HCT116 (cell line): ENCODE measurements around the gene TTYH2. TPM values are rescaled to one million over a fixed set of nuclear protein-coding genes. Genes with fewer than 3 reads are reported as not detected.

Experiments
- ATAC-seq: fragments of 200-7000 bp; cut with Tn5 transposase; 2 replicates; pipeline ENCODE4 v1.9.1; 2020; ENCODE audit warnings: mild to moderate bottlenecking, moderate library complexity
- BruUV-seq: library from RNA; stranded (reverse); fragments of 400-500 nt; replicated peaks from 2 replicates; lab custom pipeline; 2021; lab: Mats Ljungman, UMichigan
- CTCF ChIA-PET: fragments of 300-600 bp; sonication (Branson Sonifier 250); formaldehyde crosslinking; loops from one replicate; lab custom pipeline; 2021; ENCODE audit warnings: antibody characterized with exemption; lab: Charles Lee
- POLR2A ChIA-PET: fragments of 300-600, 350-600 bp; sonication (Branson Sonifier 250); formaldehyde crosslinking; loops from one replicate; lab custom pipeline; 2021; ENCODE audit warnings: antibody characterized with exemption; lab: Charles Lee
- RAD21 ChIA-PET, 2 experiments: fragments of 300-600 bp; sonication (Branson Sonifier 250); formaldehyde crosslinking; loops; one replicate each; lab custom pipeline; 2023; ENCODE audit warnings: low total read pairs in 2 of 2; ENCODE audit not compliant: uncharacterized antibody in 2 of 2, unreplicated experiment in 2 of 2, low non-redundant PET in 1 of 2; lab: Charles Lee
- DNase-seq: peaks from one replicate; pipeline ENCODE4 v3.0.0-alpha.2; 2010; ENCODE audit warnings: low read depth, low spot score
- H2AFZ ChIP-seq: fragments of 200-600 bp; shearing (Covaris generic), sonication (generic); 2 replicates; pipeline ENCODE4 v1.6.1; 2017; ENCODE audit warnings: low read depth, mixed run types, mixed read lengths, antibody characterized with exemption, low read length; ENCODE audit not compliant: poor library complexity, severe bottlenecking
- H3K27ac ChIP-seq: 2 replicates; pipeline ENCODE4 v1.5.1; 2012; ENCODE audit warnings: low read depth, low read length
- H3K27me3 ChIP-seq: fragments of 200-600 bp; sonication (generic); 2 replicates; pipeline ENCODE4 v1.6.1; 2016; ENCODE audit warnings: mixed run types, low read length, mixed read lengths; ENCODE audit not compliant: insufficient read depth
- H3K36me3 ChIP-seq, 2 experiments: fragments of 200-500 bp in 1 of 2; fragments of 200-600 bp in 1 of 2; sonication (Bioruptor generic) in 1 of 2; sonication (generic) in 1 of 2; 2 replicates each; pipeline versions ENCODE4 v1.5.1 to v1.6.1; 2014 to 2016; ENCODE audit warnings: low read length in 2 of 2, inconsistent platforms in 1 of 2, mixed read lengths in 1 of 2, mixed run types in 1 of 2; ENCODE audit not compliant: insufficient read depth in 2 of 2, control insufficient read depth in 1 of 2
- H3K4me1 ChIP-seq, 2 experiments: fragments of 200-600 bp in 1 of 2; sonication (generic) in 1 of 2; 2 replicates each; pipeline versions ENCODE4 v1.5.1 to v1.6.1; 2012 to 2017; ENCODE audit warnings: low read length in 2 of 2, inconsistent platforms in 1 of 2, mild to moderate bottlenecking in 1 of 2, mixed read lengths in 1 of 2, mixed run types in 1 of 2, moderate library complexity in 1 of 2; ENCODE audit not compliant: insufficient read depth in 2 of 2, control insufficient read depth in 1 of 2
- H3K4me2 ChIP-seq: fragments of 200-600 bp; sonication (generic); 2 replicates; pipeline ENCODE4 v1.6.1; 2017; ENCODE audit warnings: mixed run types, low read length, mixed read lengths
- H3K4me3 ChIP-seq, 2 experiments: fragments of 200-600 bp in 1 of 2; sonication (generic) in 1 of 2; replicated peaks in 1 of 2; 2 replicates each; pipeline ENCODE4 v1.5.1; 2011 to 2016; ENCODE audit warnings: low read length in 2 of 2, control low read depth in 1 of 2, low read depth in 1 of 2, mild to moderate bottlenecking in 1 of 2, mixed read lengths in 1 of 2, mixed run types in 1 of 2
- H3K79me2 ChIP-seq: fragments of 200-600 bp; sonication (generic); 2 replicates; pipeline ENCODE4 v1.6.1; 2017; ENCODE audit warnings: mild to moderate bottlenecking, mixed run types, low read length, moderate library complexity, mixed read lengths; ENCODE audit not compliant: insufficient read depth
- H3K9ac ChIP-seq: fragments of 200-600 bp; sonication (generic); 2 replicates; pipeline ENCODE4 v1.6.1; 2016; ENCODE audit warnings: low read length, mixed read lengths
- H3K9me2 ChIP-seq: fragments of 200-600 bp; sonication (generic), shearing (Covaris generic); 2 replicates; pipeline ENCODE4 v1.6.1; 2017; ENCODE audit warnings: mixed run types, mild to moderate bottlenecking, moderate library complexity; ENCODE audit not compliant: insufficient read depth
- H3K9me3 ChIP-seq, 2 experiments: fragments of 200-500 bp in 1 of 2; fragments of 200-600 bp in 1 of 2; sonication (Bioruptor generic) in 1 of 2; sonication (generic) in 1 of 2; 2 replicates each; pipeline ENCODE4 v1.6.1; 2014 to 2017; ENCODE audit warnings: low read length in 2 of 2, mixed read lengths in 2 of 2, inconsistent platforms in 1 of 2, low read depth in 1 of 2, mild to moderate bottlenecking in 1 of 2, mixed run types in 1 of 2, moderate library complexity in 1 of 2; ENCODE audit not compliant: control insufficient read depth in 1 of 2, insufficient read depth in 1 of 2
- H4K20me1 ChIP-seq: fragments of 200-600 bp; sonication (generic), shearing (Covaris generic); 2 replicates; pipeline ENCODE4 v1.6.1; 2017; ENCODE audit warnings: mixed run types, mild to moderate bottlenecking, moderate library complexity; ENCODE audit not compliant: insufficient read depth
- EGR1 ChIP-seq: IDR thresholded peaks from 2 replicates; pipeline ENCODE4 v1.6.1; 2012; ENCODE audit warnings: low read depth
- ELF1 ChIP-seq: IDR thresholded peaks from 2 replicates; pipeline ENCODE4 v1.6.1; 2012; ENCODE audit warnings: low read depth, borderline replicate concordance
- JUND ChIP-seq: IDR thresholded peaks from 2 replicates; pipeline ENCODE4 v1.6.1; 2012
- POLR2AphosphoS5 ChIP-seq: IDR thresholded peaks from 2 replicates; pipeline ENCODE4 v1.6.1; 2011; ENCODE audit warnings: mild to moderate bottlenecking, low read depth, low read length, moderate library complexity
- SIN3A ChIP-seq: IDR thresholded peaks from 2 replicates; pipeline ENCODE4 v1.6.1; 2012; ENCODE audit warnings: low read depth
- SRF ChIP-seq: IDR thresholded peaks from 2 replicates; pipeline ENCODE4 v1.6.1; 2012; ENCODE audit warnings: low read depth
- TCF7L2 ChIP-seq: IDR thresholded peaks from 2 replicates; pipeline ENCODE4 v1.7.0; 2011; ENCODE audit warnings: borderline replicate concordance, inconsistent platforms; ENCODE audit not compliant: insufficient read depth, insufficient read length; ENCODE audit errors: extremely low read depth
- YY1 ChIP-seq: IDR thresholded peaks from 2 replicates; pipeline ENCODE4 v1.6.1; 2011; ENCODE audit warnings: low read length, low read depth, moderate library complexity, mild to moderate bottlenecking; ENCODE audit not compliant: insufficient replicate concordance; ENCODE audit errors: extremely low read depth
- ZBTB33 ChIP-seq: IDR thresholded peaks from 2 replicates; pipeline ENCODE4 v1.6.1; 2011; ENCODE audit warnings: mild to moderate bottlenecking, low read length, moderate library complexity; ENCODE audit not compliant: insufficient replicate concordance; ENCODE audit errors: extremely low read depth
- intact Hi-C: fragments of 100-400 bp; cut with micrococcal nuclease; formaldehyde crosslinking; loops from 2 replicates; pipeline ENCODE4 v1.10.0; 2022
- total RNA-seq: library from RNA; stranded (reverse); gene quantifications from one replicate; pipeline ENCODE4 v1.2.1, GENCODE V29; 2021; ENCODE audit not compliant: unreplicated experiment
- TF ChIP-seq, protein P1 (sequence below): IDR thresholded peaks from 2 replicates; pipeline ENCODE4 v1.6.1; 2012

Gene TTYH2
- total RNA-seq, 1 experiment from 2014 or later: 10.8 TPM

- Histone ChIP-seq H3K4me2 (no peak overlapping the region), H3K27ac (no peak overlapping the region), H3K36me3 (peaks cover 12 to 25% of the 10 kb centered on the region in 2 experiments; a peak in 3 of 4 replicates), H3K9ac (no peak overlapping the region), H3K79me2 (peaks cover 29% of the 10 kb centered on the region)
- RAD21 ChIA-PET: no interaction called here
- TF ChIP-seq YY1 (no peak), SRF (no peak), JUND (no peak), POLR2AphosphoS5 (no peak), TCF7L2 (no peak), SIN3A (no peak), ZBTB33 (no peak), ELF1 (no peak), EGR1 (no peak)
- TF ChIP-seq, protein P1, sequence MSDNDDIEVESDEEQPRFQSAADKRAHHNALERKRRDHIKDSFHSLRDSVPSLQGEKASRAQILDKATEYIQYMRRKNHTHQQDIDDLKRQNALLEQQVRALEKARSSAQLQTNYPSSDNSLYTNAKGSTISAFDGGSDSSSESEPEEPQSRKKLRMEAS: no peak
- TF ChIP-seq, all 23 proteins: peak for 0
- ChIA-PET POLR2A (no interaction called here), CTCF (interaction anchor here (1.2 to 2.5 kb wide), 2 partner anchors 11 to 13 kb away, joined by 3 to 25 read pairs; partner anchors contain the start of gene TTYH2)
- BruUV-seq: no TSS peak
- H3K4me1 ChIP-seq: peaks cover 11 to 31% of the 10 kb centered on the region in 2 experiments
- no peaks in the 10 kb centered on the region for H3K9me2 ChIP-seq
- ATAC-seq (no peak), DNase-seq (no peak)
- H3K27me3 ChIP-seq: peaks cover 10% of the 10 kb centered on the region; the same call in 1 of the 2 replicates
- no peak overlapping the region for H2AFZ ChIP-seq
- no peak overlapping the region for H3K4me3 ChIP-seq
- H3K9me3 ChIP-seq: no peaks in the 10 kb centered on the region
- H4K20me1 ChIP-seq: peaks cover 15% of the 10 kb centered on the region; the same call in 1 of the 2 replicates
- intact Hi-C loops: no loop called here
Measured at GRCh38 chr17:74201250-74201649, 12.1 kb upstream of the TTYH2 start.
